ENCODE data around the gene UBAP1. TPM values are rescaled to one million over a fixed set of nuclear protein-coding genes. Genes with fewer than 3 reads are reported as not detected.

Gene UBAP1
- total and polyA plus RNA-seq, 8 donors: 40.5 to 54.1 (median 48.8) TPM

DNA sequence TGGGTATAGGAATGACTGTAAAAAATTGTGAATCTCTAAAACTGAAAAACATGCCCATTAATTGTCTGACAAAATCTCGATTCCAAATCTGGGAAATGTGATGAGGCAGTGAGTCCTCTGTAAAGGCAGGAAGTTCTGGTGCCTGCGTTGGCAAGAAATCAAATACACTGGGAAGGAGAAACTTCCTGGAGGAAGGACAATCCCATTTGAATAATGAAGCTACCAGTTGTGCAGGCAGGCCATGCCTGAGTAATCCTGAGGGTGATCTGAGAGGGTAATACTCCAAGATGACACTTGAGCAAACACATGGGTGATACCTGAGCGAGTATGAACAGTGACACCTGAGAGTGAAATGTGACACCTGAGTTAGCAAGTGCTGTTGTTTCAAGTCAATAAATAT lies 100.6 kb downstream of the UBAP1 start:
- DNase-seq: no peak
- intact Hi-C loops (cut with DNase I): no loop called here
- no peak overlapping the region for H3K27ac ChIP-seq
- no peaks in the 10 kb centered on the region for H3K27me3 ChIP-seq
- H3K9me3 ChIP-seq: no peaks in the 10 kb centered on the region
- H3K4me3 ChIP-seq: no peak overlapping the region
- TF ChIP-seq, protein P1, sequence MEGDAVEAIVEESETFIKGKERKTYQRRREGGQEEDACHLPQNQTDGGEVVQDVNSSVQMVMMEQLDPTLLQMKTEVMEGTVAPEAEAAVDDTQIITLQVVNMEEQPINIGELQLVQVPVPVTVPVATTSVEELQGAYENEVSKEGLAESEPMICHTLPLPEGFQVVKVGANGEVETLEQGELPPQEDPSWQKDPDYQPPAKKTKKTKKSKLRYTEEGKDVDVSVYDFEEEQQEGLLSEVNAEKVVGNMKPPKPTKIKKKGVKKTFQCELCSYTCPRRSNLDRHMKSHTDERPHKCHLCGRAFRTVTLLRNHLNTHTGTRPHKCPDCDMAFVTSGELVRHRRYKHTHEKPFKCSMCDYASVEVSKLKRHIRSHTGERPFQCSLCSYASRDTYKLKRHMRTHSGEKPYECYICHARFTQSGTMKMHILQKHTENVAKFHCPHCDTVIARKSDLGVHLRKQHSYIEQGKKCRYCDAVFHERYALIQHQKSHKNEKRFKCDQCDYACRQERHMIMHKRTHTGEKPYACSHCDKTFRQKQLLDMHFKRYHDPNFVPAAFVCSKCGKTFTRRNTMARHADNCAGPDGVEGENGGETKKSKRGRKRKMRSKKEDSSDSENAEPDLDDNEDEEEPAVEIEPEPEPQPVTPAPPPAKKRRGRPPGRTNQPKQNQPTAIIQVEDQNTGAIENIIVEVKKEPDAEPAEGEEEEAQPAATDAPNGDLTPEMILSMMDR (IDR thresholded peaks at IDR 0.05): no peak
- H3K4me1 ChIP-seq: no peaks in the 10 kb centered on the region
- no peak for ATAC-seq
- no peaks in the 10 kb centered on the region for H3K36me3 ChIP-seq

DNA sequence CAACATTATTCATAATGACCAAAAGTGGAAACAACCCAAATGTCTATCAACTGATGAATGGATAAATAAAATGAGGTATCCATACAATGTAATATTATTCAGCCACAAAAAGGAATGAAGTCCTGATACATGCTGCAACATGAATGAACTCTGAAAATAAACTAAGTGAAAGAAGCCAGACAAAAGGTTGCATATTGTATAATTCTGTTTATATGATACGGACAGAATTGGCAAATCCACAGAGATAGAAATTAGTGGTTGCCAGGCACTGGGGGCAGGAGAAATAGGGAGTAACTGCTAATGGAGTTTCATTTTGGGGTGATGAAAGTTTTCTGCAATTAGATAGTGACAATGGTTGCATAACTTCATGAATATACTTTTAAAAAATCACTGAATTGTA lies 103.3 kb downstream of the UBAP1 start:
- no peaks in the 10 kb centered on the region for H3K36me3 ChIP-seq
- H3K4me3 ChIP-seq: no peak overlapping the region
- no peak for ATAC-seq
- TF ChIP-seq, protein P1 (IDR thresholded peaks at IDR 0.05): no peak
- no peaks in the 10 kb centered on the region for H3K9me3 ChIP-seq
- H3K4me1 ChIP-seq: no peaks in the 10 kb centered on the region
- intact Hi-C loops (cut with DNase I): no loop called here
- no peak overlapping the region for H3K27ac ChIP-seq
- no peaks in the 10 kb centered on the region for H3K27me3 ChIP-seq
- DNase-seq: peak in 1 of 4 donors; percentile 19

DNA sequence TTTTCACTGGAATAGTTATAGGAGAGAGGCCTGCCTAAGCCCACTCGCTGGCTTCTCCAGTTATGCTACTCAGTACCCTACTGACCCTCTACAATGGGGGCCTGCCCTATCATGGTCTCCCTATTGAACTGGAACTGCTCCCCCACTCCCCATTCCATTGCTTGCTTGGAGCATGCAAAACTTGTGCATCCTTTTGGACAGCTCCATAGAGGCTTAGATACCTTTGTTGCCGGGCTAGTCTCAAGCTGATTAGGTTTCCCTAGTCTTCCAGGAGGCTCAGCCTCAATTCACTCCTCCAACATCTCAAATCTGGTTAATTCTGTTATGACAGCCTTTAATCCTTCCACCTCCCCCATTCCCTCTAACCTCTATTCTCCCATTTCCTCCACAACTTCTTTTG lies 110.3 kb downstream of the UBAP1 start:
- H3K36me3 ChIP-seq: no peaks in the 10 kb centered on the region
- TF ChIP-seq, protein P1 (IDR thresholded peaks at IDR 0.05): no peak
- H3K27me3 ChIP-seq: no peaks in the 10 kb centered on the region
- H3K4me1 ChIP-seq: no peaks in the 10 kb centered on the region
- H3K9me3 ChIP-seq: no peaks in the 10 kb centered on the region
- DNase-seq (no peak), ATAC-seq (no peak)
- intact Hi-C loops (cut with DNase I): no loop called here
- no peak overlapping the region for H3K4me3 ChIP-seq
- H3K27ac ChIP-seq: no peak overlapping the region

DNA sequence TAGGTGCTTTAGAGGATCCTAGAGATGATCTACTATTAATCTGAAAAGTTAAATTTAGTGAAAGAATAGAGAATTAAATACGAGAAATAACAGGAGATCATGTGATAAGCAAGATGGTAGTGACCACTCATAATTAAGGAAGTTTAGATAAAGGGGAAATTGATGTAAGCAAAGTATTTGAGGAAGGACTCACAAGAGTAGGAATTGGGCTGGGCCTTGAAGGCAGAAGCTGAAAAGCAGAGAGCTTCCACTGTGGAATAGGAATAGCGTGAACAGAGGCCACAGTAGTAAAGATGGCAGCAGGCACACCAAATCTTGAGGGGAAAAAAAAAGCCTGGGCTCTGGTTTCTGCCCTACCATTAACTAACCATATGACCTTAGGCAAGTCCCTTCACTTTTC lies 112.2 kb downstream of the UBAP1 start:
- Histone ChIP-seq H3K4me1 (no peaks in the 10 kb centered on the region), H3K36me3 (no peaks in the 10 kb centered on the region), H3K27ac (peak overlapping the region in 1 of 2 donors; percentile 63), H3K9me3 (no peaks in the 10 kb centered on the region), H3K27me3 (no peaks in the 10 kb centered on the region), H3K4me3 (no peak overlapping the region)
- intact Hi-C loops (cut with DNase I): no loop called here
- DNase-seq: no peak
- TF ChIP-seq, protein P1 (IDR thresholded peaks at IDR 0.05): no peak
- peak; percentile 50 for ATAC-seq

DNA sequence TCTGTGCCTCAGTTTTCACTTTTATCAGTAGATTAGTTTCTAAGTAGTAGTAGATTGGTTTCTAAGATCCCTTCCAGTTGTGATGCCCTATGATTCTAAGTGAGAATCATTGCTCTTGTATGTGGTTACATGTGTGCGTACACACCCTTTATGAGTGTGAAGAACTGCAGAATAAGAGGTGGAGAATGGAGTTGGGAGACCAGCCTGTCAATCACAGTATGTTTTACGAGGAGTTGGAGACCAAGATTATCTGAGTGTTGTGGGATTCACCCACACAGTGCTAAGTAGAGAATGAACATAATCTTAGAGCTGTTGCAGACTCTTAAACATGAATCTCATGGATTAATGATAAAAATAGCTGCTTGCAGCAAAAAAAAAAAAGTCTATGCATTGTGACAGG lies 112.6 kb downstream of the UBAP1 start:
- H3K9me3 ChIP-seq: no peaks in the 10 kb centered on the region
- H3K27ac ChIP-seq: peak overlapping the region in 1 of 2 donors; percentile 63
- TF ChIP-seq, protein P1 (IDR thresholded peaks at IDR 0.05): no peak
- H3K4me1 ChIP-seq: no peaks in the 10 kb centered on the region
- no peaks in the 10 kb centered on the region for H3K36me3 ChIP-seq
- intact Hi-C loops (cut with DNase I): no loop called here
- H3K27me3 ChIP-seq: no peaks in the 10 kb centered on the region
- ATAC-seq (no peak), DNase-seq (no peak)
- H3K4me3 ChIP-seq: no peak overlapping the region

Data from left lung (tissue), 10 donors.